Mammary epithelial cell (primary cell): ENCODE measurements around the gene CTU1.

Experiments used
- EZH2 ChIP-seq: IDR thresholded peaks from 2 replicates; pipeline ENCODE4 v1.6.1; 2012; ENCODE audit warnings: low read length, inconsistent platforms, borderline replicate concordance
- TF ChIP-seq, protein P1 (sequence below), 2 donors: IDR thresholded peaks in 1 of 2; conservative IDR thresholded peaks in 1 of 2; 2 replicates each; pipeline ENCODE4 v1.5.1; 2011 to 2012; ENCODE audit warnings: inconsistent platforms in 2 of 2, low read length in 2 of 2, mild to moderate bottlenecking in 2 of 2, control low read depth in 1 of 2, low read depth in 1 of 2; ENCODE audit not compliant: insufficient read depth in 1 of 2; ENCODE audit errors: extremely low read depth in 1 of 2

DNA sequence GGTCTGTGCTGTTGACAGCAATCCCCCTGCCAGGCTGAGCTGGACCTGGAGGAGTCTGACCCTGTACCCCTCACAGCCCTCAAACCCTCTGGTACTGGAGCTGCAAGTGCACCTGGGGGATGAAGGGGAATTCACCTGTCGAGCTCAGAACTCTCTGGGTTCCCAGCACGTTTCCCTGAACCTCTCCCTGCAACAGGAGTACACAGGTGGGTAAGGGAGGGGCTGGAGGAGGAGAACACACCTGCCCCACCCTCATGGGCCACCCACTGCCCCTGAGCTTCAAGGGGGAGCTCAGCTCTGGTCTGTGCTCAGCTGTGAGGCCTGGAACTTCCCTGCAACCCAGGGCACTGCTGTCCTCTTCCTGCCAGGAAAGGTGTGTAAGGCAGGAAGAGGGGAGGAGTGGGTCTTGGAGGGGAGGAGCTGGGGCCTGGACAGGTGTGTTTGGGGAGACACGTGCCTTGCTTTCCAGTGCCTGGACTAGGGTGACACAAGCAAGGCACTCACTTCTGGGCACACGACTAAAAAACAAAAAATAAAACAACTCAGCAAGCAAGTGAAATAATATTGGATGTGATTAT is 37.8 kb upstream of the CTU1 start:
- TF ChIP-seq, protein P1, sequence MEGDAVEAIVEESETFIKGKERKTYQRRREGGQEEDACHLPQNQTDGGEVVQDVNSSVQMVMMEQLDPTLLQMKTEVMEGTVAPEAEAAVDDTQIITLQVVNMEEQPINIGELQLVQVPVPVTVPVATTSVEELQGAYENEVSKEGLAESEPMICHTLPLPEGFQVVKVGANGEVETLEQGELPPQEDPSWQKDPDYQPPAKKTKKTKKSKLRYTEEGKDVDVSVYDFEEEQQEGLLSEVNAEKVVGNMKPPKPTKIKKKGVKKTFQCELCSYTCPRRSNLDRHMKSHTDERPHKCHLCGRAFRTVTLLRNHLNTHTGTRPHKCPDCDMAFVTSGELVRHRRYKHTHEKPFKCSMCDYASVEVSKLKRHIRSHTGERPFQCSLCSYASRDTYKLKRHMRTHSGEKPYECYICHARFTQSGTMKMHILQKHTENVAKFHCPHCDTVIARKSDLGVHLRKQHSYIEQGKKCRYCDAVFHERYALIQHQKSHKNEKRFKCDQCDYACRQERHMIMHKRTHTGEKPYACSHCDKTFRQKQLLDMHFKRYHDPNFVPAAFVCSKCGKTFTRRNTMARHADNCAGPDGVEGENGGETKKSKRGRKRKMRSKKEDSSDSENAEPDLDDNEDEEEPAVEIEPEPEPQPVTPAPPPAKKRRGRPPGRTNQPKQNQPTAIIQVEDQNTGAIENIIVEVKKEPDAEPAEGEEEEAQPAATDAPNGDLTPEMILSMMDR (conservative IDR thresholded peaks at IDR 0.05 in 1 of 2, IDR thresholded peaks at IDR 0.05 in 1 of 2; ENCODE audit: extremely low read depth in 1 of 2, insufficient read depth in 1 of 2, low read depth in 1 of 2, low read length in 2 of 2) = no peak
- no peak for TF ChIP-seq EZH2
